Activated B cell treated with CpG ODN at 0.5 μM for 24 hours (primary cell): ENCODE data around the gene OR4D6. TPM values are rescaled to one million over a fixed set of nuclear protein-coding genes. Genes with fewer than 3 reads are reported as not detected.

Experiments
- ATAC-seq: fragments of 200-7000 bp; cut with Tn5 transposase; one replicate; pipeline ENCODE4 v1.10.0; 2021; ENCODE audit warnings: low read depth, mild to moderate bottlenecking, moderate library complexity
- CTCF ChIA-PET: fragments of 350-600 bp; sonication (Branson Sonifier 250); formaldehyde crosslinking; loops from one replicate; lab custom pipeline; 2021; ENCODE audit warnings: antibody characterized with exemption; lab: Charles Lee
- POLR2A ChIA-PET: fragments of 350-600 bp; sonication (Branson Sonifier 250); formaldehyde crosslinking; loops from one replicate; lab custom pipeline; 2021; ENCODE audit warnings: antibody characterized with exemption; lab: Charles Lee
- DNase-seq: peaks from one replicate; pipeline ENCODE4 v3.0.0; 2022
- H3K27ac Mint-ChIP-seq: one replicate; pipeline ENCODE4 v1.8.0; 2020; ENCODE audit warnings: mixed read lengths
- H3K27me3 Mint-ChIP-seq: one replicate; pipeline ENCODE4 v1.8.0; 2021; ENCODE audit warnings: mixed read lengths
- H3K36me3 Mint-ChIP-seq: one replicate; pipeline ENCODE4 v1.8.0; 2021; ENCODE audit warnings: low read depth, mixed read lengths
- H3K4me1 Mint-ChIP-seq: one replicate; pipeline ENCODE4 v1.8.0; 2021; ENCODE audit warnings: mixed read lengths
- H3K4me3 Mint-ChIP-seq: one replicate; pipeline ENCODE4 v1.8.0; 2020; ENCODE audit warnings: mild to moderate bottlenecking, mixed read lengths
- H3K9me3 Mint-ChIP-seq: one replicate; pipeline ENCODE4 v1.8.0; 2020; ENCODE audit warnings: mixed read lengths
- intact Hi-C: fragments of 100-400 bp; cut with micrococcal nuclease; formaldehyde crosslinking; loops from one replicate; pipeline ENCODE4 v1.15.1; 2024
- total RNA-seq: library from RNA; stranded (reverse); gene quantifications from 2 replicates; pipeline ENCODE4 v1.2.3, GENCODE V29; 2022
- TF ChIP-seq, protein P1 (sequence below): fragments of 200-600 bp; IDR thresholded peaks from one replicate; pipeline ENCODE4 v1.8.0; 2022; ENCODE audit warnings: antibody characterized with exemption, mild to moderate bottlenecking

Gene OR4D6
- total RNA-seq = not detected in 2 replicates

DNA sequence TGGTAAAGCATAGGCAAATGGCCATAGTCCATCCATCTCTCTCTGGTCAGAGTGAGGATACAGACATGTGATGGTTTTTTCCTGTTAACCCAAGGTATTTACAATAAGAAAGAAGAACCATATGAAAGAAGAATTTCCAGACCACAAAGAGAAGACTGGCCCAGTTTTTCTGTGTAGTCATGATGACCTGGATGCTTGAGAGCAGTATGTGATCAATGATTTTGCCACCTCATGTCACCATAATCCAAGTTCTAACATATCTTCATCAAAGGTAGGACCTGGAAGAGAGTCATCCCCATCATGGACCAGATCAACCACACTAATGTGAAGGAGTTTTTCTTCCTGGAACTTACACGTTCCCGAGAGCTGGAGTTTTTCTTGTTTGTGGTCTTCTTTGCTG is at the start of gene OR4D6:
TSS of gene OR4D6 (plus strand) at position 301 of the 400 bp plus-strand sequence. CDS start at position 301, 0 bp downstream.
- DNase-seq (no peak), ATAC-seq (no peak)
- TF ChIP-seq, protein P1, sequence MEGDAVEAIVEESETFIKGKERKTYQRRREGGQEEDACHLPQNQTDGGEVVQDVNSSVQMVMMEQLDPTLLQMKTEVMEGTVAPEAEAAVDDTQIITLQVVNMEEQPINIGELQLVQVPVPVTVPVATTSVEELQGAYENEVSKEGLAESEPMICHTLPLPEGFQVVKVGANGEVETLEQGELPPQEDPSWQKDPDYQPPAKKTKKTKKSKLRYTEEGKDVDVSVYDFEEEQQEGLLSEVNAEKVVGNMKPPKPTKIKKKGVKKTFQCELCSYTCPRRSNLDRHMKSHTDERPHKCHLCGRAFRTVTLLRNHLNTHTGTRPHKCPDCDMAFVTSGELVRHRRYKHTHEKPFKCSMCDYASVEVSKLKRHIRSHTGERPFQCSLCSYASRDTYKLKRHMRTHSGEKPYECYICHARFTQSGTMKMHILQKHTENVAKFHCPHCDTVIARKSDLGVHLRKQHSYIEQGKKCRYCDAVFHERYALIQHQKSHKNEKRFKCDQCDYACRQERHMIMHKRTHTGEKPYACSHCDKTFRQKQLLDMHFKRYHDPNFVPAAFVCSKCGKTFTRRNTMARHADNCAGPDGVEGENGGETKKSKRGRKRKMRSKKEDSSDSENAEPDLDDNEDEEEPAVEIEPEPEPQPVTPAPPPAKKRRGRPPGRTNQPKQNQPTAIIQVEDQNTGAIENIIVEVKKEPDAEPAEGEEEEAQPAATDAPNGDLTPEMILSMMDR = no peak
- no peak within 1 kb of the TSS for H3K27ac Mint-ChIP-seq
- H3K27me3 Mint-ChIP-seq = peaks cover 20% of the 10 kb centered on the region
- H3K9me3 Mint-ChIP-seq = peaks cover 2% of the 10 kb centered on the region
- H3K4me1 Mint-ChIP-seq = no peaks in the 10 kb centered on the region
- H3K4me3 Mint-ChIP-seq = no peak within 1 kb of the TSS
- H3K36me3 Mint-ChIP-seq = no peaks in the 10 kb centered on the region
- CTCF ChIA-PET = no interaction called here
- intact Hi-C loops = no loop called here
- POLR2A ChIA-PET = no interaction called here

DNA sequence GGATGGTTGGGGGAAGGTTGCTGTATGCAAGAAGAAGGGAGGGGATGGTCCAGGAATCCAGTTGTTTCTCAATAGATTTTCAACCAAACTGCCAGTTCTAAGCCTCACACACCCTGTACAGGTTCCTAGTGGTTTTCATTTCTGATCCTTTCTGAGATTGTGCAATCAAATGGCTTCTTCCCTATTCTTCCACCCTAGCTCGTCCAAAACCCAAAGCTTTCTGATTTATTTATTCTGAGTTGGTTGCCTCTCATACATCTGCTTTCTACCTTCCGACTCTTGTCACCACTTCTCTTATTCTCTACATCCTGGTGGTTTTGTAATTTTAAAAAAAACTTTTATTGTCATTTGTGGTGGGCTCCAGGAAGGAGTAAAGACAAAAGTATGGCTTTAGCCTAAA is 43.1 kb upstream of the OR4D6 start:
- DNase-seq = no peak
- Mint-ChIP-seq H3K9me3 (peaks cover 22% of the 10 kb centered on the region), H3K27me3 (no peaks in the 10 kb centered on the region), H3K36me3 (peaks cover 12% of the 10 kb centered on the region), H3K4me1 (peaks cover 41% of the 10 kb centered on the region), H3K27ac (no peak overlapping the region), H3K4me3 (no peak overlapping the region)
- ATAC-seq = no peak
- intact Hi-C loops = no loop called here
- TF ChIP-seq, protein P1 = no peak
- ChIA-PET POLR2A (no interaction called here), CTCF (no interaction called here)

DNA sequence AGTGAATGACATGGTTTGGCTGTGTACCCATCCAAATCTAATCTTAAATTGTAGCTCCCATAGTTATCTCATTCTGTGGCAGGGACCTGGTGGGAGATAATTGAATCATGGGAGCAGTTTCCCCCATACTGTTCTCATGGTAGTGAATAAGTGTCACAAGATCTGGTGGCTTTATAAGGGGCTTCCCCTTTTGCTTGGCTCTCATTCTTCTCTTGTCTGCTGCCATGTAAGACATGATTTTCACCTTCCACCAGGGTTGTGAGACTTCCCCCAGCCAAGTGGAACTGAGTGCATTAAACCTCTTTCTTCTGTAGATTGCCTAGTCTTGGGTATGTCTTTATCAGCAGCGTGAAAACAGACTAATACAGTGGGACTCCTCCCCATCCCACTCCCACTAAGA is 41.6 kb upstream of the OR4D6 start:
- H3K36me3 Mint-ChIP-seq = peaks cover 7% of the 10 kb centered on the region
- no peak overlapping the region for H3K27ac Mint-ChIP-seq
- intact Hi-C loops = no loop called here
- H3K9me3 Mint-ChIP-seq = peaks cover 15% of the 10 kb centered on the region
- no peak overlapping the region for H3K4me3 Mint-ChIP-seq
- POLR2A ChIA-PET = no interaction called here
- ATAC-seq = no peak
- TF ChIP-seq, protein P1 = no peak
- H3K27me3 Mint-ChIP-seq = no peaks in the 10 kb centered on the region
- H3K4me1 Mint-ChIP-seq = peaks cover 41% of the 10 kb centered on the region
- DNase-seq = no peak
- CTCF ChIA-PET = no interaction called here

DNA sequence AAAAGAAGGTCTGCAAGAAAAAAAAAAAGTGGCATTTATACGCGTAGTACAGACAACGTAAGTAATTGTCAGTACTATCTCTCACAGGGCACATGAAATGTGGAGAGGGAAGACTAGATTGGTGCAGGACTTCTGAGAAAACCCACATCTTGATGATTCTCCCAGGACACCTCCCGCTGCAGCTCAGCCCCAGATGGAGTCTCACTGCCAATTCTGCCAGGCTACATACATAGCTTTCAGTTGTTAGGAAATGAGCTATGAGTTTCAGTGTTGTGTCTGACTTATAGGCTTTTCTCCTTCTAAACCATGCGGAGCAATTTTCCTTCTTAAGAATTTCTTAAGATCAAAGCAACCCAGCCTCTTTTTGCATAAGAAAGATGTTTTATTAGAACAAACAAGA is 40.1 kb upstream of the OR4D6 start:
- CTCF ChIA-PET = interaction anchor here (0.8 kb wide), 1 partner anchor 245 kb away, joined by 3 read pairs; the partner anchor contains the start of gene DTX4
- H3K27me3 Mint-ChIP-seq = no peaks in the 10 kb centered on the region
- TF ChIP-seq, protein P1 = no peak
- no peak for DNase-seq
- H3K9me3 Mint-ChIP-seq = peaks cover 6% of the 10 kb centered on the region
- POLR2A ChIA-PET = interaction anchor here (0.9 kb wide), 1 partner anchor 204 kb away, joined by 4 read pairs; the partner anchor contains the start of gene MPEG1
- peaks cover 41% of the 10 kb centered on the region for H3K4me1 Mint-ChIP-seq
- H3K27ac Mint-ChIP-seq = peak overlapping the region; percentile 81
- H3K4me3 Mint-ChIP-seq = peak overlapping the region; percentile 58
- H3K36me3 Mint-ChIP-seq = peaks cover 3% of the 10 kb centered on the region
- intact Hi-C loops = no loop called here
- no peak for ATAC-seq

DNA sequence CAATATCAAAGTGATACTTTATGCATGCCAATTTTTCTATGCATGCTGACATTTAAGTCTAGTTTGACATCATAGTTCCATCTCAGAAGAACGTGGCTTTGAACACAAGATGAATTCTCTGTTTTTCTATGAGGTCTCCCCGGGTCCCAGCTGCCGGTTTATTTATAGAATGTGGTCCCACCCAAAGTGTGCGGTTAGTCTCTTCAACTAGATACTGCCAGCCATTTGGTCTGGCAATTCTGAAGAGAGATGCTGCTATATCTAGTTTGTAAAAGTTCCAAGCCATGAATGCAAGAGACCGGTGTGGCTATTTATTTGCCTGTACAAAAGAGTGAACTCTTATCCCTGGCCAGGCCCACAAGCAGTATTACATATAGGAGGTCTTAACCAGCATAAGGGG is 39.7 kb upstream of the OR4D6 start:
- CTCF ChIA-PET = interaction anchor here (0.8 kb wide), 1 partner anchor 245 kb away, joined by 3 read pairs; the partner anchor contains the start of gene DTX4
- H3K27ac Mint-ChIP-seq = peak overlapping the region; percentile 81
- peak overlapping the region; percentile 58 for H3K4me3 Mint-ChIP-seq
- H3K4me1 Mint-ChIP-seq = peaks cover 41% of the 10 kb centered on the region
- TF ChIP-seq, protein P1 = no peak
- intact Hi-C loops = no loop called here
- H3K9me3 Mint-ChIP-seq = peaks cover 6% of the 10 kb centered on the region
- DNase-seq = no peak
- peaks cover 3% of the 10 kb centered on the region for H3K36me3 Mint-ChIP-seq
- ATAC-seq = peak; percentile 50
- no peaks in the 10 kb centered on the region for H3K27me3 Mint-ChIP-seq
- POLR2A ChIA-PET = interaction anchor here (0.9 kb wide), 1 partner anchor 204 kb away, joined by 4 read pairs; the partner anchor contains the start of gene MPEG1
